GM19023 (cell line): ENCODE data around the gene GLDC.
"Not testable (repeated sequence)": the region's sequence is repeated elsewhere in the genome, so short reads cannot be mapped to it uniquely, and the experiment has no call there.

Experiments used
- ATAC-seq: cut with Tn5 transposase; IDR thresholded peaks from one replicate; pipeline ENCODE4 v1.9.1; 2021; ENCODE audit warnings: mild to moderate bottlenecking, moderate library complexity; ENCODE audit not compliant: unreplicated experiment

GLDC gene

DNA sequence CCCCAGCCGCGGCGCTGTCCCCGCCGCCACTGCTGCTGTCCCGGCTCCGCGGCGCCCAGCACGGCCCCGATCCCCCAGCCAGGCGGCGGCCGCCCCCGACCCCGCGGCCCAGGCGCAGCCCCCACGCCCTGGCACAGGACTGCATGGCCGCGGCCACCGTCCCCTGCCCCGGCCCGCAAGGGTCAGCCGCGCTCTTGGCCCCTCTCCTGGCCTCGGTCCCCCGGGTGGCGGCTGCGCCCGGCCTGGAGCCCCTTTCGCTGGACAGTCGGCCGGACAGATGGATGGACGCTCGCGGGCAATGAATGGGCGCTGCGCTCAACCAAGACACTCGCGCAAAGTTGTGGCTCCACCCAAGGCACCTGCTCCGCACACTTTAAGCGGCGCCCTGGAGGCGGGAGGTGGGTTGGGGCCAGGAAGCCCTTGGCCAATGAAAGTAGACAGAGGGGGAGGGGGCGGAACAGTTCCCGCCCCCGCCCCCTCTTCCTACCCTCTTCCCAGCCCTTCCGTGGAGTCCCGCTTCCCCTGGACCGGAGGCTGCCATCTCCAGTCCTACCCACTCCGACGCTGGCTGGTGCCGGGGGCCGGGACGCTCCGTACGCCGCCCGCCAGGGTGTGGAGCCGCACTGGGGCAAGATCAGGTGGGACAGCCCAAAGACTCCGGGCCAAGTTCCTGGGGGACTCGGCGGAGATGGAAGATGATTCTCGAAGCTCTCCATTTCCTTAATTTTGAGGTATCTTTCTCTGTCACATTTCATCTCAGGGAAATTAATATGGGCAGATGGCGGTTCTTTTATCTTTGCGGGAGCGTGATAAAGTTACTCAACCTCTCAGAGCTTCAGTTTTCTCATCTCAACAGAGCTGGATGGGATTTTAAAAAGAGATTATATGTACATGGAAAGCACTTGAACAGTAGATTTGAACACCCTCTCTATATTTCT lies at the start of gene GLDC:
GLDC (minus strand) TSS at position 375 of the 938 bp plus-strand sequence; CDS start at position 145, 230 bp downstream.
- ATAC-seq: peak; percentile 95

DNA sequence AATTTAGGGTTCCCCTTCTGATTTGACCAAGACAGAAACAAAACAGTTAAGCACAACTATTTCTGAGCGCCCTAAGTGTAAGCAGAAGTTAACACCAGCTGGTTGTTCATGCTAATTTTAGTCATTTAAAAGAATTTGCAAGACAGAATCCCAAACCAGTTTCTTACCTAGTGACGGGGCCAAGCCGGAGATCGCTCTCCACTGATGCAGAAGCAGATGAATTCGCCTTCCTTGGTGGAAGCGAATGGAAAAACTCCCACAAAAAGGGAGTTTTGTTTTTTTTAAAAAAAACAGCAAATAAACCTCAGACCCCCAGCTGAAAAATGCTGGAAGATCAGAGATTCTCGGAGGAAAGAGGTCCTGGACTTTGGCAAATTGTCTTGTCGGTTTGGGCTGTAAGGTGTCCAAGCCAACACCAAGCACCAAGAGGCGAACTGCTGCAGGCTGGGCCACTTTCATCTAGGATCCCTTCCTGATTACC lies 47.4 kb upstream of the GLDC start:
- ATAC-seq: no peak

DNA sequence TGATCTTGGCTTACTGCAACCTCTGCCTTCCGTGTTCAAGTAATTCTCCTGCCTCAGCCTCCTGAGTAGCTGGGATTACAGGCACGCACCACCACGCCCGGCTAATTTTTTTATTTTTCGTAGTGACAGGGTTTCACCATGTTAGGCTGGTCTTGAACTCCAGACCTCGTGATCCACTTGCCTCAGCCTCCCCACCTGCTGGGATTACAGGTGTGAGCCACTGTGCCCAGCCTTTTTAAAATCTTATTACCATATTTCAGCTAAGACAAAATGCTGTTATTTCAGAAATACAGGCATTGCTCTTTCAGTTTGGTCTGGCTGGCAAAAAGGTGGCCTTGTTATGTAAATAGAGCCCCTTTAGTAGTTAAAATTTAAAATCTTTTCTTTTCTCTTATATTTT lies 46.9 kb upstream of the GLDC start:
- no peak for ATAC-seq

DNA sequence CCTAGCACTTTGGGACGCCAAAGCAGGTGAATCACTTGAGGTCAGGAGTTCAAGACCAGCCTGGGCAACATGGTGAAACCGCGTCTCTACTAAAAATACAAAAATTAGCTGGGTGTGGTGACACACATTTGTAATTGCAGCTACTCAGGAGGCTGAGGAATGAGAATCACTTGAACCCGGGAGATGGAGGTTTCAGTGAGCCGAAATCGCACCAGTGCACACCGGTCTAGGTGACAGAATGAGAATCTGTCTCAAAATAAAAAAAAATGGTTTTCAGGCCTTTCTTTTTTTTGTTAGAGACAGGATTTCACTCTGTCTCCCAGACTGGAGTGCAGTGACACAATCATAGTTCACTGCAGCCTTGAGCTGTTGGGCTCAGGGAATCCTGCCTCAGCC lies 45.1 kb upstream of the GLDC start:
- ATAC-seq: not testable (repeated sequence)

DNA sequence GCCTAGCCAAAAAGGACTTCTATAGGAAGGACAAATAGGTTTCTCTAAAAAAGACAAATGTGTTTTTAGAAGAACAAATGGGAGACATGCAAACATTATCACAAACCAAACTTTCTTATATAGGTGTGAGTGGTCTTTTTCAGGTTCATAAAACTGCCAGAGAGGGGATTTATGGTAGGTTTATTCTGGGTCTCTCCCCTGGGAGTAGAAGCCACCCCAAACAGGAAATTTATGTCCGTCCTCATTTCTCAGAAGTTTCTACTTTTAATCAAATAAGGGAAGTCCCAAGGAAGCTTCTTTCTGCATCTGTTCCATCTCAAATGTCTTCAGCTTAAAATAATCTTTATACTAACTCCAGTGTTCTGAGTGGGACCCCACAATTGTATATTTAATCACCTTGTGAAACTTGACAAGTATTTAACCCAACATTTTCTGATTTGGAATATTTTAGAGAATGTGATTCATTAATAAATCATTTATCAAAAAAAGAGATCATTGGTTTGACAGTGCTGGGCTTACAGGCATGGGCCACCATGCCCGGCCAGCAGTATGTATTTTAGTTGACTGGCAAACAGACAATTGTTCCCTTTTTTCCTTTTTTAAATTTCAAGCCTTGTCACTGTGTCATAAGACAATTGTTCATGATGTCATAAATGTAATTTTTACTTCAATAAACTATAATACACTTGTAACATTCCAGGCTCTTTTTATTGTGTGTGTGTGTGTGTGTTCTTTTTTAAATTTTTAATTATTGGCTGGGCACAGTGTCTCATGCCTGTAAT lies 44.6 kb upstream of the GLDC start:
- ATAC-seq: no peak

DNA sequence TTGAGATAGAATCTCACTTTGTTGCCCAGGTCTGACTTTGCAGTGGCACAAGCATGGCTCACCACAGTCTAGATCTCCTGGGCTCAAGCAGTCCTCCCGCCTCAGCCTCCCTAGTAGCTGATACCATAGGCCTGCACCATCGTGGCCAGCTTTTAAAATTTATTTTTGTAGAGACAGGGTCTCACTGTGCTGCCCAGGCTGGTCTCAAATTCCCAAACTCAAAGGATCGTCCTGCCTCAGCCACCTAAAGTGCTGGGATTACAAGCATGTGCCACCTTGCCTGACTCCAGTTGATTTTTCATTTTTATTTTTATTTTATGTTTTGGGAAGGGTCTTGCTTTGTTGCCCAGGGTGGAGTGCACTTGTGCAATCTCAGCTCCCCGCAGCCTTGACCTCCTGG lies 41.7 kb upstream of the GLDC start:
- ATAC-seq: no peak

DNA sequence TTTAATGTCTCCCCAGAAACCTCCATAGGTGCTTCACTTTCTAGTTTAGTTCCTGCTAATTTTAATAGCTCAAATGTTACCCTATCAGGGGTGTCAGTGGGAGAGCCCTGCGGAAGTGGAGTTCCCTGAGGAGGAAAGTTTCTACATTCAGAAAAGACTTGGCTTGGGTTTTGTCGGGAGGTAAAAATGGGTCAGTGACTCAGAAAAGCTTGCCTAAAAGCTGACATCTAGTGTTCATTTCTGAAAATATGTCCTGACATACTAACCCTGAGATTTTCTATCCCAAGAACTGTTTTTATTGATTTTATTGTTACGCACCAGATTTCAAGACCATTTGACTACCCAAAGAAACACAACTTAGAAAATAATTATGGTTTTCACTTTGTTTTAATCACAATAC lies 40.9 kb upstream of the GLDC start:
- ATAC-seq: no peak

DNA sequence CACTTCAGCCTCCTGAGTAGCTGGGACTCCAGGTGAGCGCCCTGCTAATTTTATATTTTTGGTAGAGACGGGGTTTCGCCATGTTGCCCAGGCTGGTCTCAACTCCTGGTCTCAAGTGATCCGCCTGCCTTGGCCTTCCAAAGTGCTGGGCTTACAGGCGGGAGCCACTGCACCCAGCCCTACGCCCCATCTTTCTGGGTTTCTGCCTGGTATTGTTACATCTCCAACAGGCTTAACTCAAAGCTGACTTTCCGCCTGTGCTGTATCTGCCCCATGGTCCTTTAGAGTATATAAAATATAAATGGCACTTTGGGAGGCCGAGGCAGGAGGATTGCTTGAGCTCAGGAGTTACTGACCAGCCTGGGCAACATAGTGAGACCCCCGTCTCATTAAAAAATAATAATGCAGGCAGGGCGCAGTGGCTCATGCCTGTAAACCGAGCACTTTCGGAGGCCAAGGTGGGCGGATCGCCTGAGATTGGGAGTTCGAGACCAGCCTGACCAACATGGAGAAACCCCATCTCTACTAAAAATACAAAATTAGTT lies 36.5 kb upstream of the GLDC start:
- no peak for ATAC-seq

DNA sequence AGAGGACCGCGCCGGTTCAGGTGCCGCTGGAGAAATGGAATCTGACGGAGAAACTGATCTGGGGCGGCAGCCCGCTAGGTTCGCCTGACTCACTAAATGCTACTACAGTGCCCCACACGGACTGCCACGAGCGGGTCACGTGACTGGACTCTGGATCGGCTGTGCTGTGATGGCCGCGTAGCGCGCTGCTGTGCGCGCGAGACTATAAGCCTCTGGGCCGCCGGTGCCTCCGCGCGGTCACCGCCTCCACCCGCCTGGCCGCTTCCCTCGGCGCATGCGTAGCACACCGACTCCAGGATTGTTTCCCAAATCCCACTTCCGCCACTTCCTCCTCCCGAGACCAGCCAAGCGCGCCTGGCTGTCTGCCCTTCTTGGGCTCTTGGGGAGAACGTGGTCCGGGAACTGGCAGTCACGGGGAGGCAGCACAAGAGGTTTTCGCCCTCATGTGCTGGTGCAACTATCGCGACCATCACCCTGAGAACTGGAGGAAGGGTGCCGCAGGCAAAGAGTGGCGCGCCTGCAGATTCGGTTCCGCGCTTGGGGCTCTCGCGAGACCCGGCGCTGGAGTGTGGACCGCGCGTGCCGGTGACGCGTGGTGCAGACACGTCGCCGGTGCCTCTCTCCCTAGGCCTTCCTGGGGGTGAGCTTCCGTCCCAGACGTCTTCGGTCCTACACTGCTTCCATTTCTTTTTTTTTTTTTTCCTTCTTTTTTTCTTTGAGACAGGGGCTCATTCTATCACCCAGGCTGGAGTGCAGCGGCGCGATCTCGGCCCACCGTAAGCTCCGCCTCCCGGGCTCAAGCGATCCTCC lies 35.8 kb upstream of the GLDC start:
- ATAC-seq: peak; percentile 82

DNA sequence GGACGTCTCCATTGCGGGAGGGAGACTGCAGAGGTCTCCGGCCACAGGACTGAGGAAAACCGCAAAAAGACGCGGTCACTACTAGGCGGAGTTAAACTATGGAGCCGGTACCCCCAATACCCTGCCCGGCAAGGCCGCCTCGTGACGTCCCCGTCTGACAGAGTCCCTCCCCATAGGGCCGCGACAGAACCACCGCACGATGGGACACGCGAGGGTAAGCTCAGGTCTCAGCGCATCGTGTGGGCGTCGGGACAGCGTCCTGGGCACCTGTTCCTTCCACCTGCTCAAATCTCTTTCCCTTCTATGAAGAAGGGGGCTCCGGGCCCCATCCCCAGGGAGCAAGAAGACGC lies 35.2 kb upstream of the GLDC start:
- ATAC-seq: peak; percentile 32

DNA sequence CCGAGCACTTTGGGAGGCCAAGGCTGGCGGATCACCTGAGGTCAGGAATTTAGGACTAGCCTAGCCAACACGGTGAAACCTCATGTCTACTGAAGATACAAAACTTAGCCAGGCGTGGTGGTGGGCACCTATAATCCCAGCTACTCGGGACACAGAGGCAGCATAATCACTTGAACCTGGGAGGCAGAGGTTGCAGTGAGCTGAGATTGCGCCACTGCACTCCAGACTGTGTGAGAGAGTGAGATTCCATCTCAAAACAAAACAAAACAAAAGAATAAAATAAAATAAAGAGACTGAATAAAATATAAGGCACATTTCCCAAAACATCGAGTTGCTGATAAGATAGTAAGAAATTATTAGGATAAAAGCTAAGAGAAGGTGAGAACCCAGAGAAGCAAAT lies 32.3 kb upstream of the GLDC start:
- ATAC-seq: no peak

DNA sequence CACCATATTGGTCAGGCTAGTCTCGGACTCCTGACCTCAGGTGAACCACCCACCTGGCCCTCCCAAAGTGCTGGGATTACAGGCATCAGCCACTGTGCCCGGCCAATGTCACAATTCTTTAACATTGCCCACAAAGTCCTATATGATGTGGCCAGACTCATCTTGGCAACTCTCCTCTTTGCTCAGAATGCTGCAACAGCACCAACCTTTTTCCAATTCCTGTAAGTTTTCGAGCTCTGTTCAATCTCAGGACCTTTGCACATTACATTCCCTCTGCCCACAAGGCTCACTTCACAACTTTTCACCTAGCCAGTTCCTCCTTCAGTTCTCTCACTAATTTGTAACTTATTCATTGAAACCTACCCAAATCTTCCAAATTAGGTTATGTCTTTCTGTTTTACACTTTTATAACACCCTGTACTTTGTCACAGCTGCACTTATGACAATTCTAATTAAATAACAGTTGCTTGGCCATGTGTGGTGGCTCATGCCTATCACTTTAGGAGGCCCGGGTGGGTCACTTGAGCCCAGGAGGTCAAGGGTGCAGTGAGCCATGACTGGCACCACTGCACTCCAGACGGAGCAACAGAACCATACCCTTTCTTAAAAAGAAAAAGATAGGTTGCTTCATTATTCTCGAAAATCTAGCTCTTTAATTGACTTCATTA lies 30.9 kb upstream of the GLDC start:
- no peak for ATAC-seq

DNA sequence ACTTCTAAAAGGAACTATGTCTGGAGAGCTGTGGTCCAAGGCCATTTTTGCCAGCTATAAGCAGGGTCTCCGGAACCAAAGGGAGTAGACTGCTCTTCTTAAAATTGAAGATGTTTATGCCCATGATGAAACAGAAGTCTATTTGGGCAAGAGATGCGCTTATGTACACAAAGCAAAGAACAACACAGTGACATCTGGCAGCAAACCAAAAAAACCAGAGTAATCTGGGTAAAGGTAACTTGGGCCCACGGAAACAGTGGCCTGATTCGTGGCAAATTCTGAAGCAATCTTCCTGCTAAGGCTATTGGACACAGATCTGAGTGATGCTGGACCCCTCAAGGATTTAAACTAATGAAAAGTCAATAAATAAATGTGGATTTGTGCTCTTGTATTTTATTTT lies 29.7 kb upstream of the GLDC start:
- no peak for ATAC-seq

DNA sequence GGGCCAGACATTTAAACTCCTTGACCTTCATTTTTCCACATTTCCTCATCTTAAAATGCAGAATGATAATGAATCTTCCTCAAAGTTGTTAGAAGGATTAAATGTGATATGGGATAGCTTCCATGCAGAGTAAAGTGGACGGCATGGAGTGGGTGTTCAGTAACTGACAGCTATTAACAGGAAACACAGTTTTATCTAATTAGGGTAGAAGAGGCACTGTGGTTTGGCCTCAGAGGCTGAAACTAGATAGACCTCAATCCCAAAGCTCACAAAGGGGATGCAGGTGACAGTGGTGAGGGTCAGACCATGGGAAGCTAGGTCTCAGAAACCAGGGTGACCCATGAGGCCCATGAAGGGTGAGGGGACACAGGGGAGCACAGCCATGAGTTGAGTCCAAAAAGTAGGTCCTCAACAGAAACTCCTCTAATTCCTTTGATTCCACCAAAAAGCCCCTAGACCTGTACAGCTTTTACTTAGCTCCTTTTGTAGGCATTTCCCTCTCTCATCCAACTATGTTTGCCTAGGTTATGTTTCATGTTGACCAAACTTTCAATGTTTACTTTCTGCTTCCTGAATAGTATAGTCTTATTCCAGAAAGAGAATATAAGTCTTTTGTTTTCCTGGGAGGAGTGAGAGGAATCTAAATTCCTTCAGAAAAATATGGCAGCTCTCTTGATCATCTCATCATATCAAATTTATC lies 27.9 kb upstream of the GLDC start:
- peak; percentile 43 for ATAC-seq

DNA sequence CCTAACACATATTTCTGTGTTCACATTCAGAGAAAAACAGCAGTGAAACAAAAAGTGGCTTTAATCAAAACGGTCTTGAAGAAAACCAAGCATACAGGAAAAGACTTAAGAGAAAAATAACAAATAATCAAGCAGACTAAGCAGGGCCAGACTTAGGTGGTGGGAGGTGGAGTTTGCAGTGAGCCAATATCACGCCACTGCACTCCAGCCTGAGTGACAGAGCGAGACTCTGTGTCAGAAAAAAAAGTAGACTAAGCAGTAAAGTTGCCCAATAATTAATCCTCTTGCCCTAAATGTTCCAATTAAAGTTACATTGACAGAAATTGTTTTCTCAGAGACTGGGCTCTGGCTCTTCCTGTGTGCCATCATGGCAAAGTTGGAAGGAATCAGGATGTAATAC lies 26.6 kb upstream of the GLDC start:
- no peak for ATAC-seq

DNA sequence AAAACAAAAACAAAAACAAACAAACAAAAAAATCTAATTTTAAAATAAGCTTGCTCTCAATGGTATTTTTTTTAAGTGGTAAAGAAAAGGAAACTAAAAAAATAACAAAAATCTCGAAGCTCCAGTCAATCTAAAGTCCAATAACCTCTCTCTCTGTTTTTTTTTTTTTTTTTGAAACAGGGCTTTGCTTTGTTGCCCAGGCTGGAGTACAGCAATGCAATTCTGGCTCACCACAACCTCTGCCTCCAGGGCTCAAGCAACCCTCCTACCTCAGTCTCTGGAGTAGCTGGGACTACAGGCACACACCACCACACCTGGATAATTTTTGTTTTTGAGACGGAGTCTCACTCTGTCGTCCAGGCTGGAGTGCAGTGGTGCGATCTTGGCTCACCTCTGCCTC lies 25.9 kb upstream of the GLDC start:
- no peak for ATAC-seq

DNA sequence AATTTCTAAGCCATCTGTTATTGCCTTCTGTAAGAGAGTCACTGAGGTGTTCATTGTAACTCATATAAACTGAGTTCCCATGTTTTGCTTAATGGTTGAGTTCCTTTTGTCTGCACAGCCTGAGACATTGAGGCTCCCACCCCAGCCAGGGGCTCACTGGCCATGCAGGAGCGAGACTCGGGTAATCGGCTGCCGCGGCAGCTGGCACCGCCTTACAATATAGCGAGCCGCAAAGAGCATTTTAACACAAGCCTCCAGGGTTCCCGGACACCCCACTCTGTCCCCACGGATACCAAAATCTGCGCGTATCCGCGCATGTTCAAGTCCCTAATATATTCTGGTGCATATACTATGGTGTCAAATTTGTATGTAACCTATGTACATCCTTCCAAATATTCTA lies 24.4 kb upstream of the GLDC start:
- ATAC-seq: no peak

DNA sequence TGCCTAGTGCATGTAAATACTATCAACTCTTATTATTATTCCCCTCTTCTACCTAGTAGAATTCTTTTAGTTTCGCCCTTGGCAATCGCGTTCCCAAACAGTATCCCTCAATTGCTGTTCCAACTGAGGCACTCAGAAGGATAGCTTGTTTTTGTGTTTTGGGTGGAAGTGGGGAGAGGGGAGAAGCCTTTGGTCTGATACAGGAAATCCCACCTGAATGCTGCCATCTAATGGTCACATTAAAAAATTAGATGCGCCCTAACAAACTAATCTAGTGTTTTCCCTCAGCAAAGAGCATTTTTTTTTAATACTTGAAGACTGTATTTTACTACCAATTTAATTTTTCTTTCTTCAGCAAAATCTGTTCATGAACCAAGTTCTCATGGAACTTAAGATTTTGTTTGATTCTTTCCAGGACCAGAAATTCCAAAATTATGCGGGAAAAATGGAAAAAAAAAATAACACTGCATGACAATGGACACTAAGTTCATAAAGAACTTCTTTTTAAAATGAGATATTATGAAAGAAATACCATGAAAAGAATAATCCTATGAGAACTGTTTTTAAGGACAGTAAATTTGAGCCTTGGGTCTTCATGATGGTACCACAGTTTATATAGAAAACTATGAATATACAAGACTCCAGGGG lies 22.2 kb upstream of the GLDC start:
- ATAC-seq: no peak

DNA sequence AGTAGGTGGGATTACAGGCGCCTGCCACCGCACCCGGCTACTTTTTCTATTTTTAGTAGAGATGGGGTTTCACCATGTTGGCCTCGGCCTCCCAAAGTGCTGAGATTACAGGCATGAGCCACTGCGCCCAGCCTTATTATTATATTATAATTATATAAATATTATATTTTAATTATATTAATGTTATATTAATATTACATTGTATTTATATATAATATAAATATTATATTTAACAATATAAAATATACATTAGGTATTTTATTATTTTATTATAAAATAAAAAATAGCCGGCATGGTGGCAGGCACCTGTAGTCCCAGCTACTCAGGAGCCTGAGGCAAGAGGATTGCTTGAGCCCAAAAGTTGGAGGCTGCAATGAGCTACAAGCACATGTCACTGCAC lies 21.6 kb upstream of the GLDC start:
- ATAC-seq: no peak
